ENCODE data around the gene HBQ1. TPM values are rescaled to one million over a fixed set of nuclear protein-coding genes. Genes with fewer than 3 reads are reported as not detected.
"Not testable (repeated sequence)": the region's sequence is repeated elsewhere in the genome, so short reads cannot be mapped to it uniquely, and the experiment has no call there.

Gene HBQ1
- total RNA-seq, 1 experiment from 2014 or later = 3.5 TPM

DNA sequence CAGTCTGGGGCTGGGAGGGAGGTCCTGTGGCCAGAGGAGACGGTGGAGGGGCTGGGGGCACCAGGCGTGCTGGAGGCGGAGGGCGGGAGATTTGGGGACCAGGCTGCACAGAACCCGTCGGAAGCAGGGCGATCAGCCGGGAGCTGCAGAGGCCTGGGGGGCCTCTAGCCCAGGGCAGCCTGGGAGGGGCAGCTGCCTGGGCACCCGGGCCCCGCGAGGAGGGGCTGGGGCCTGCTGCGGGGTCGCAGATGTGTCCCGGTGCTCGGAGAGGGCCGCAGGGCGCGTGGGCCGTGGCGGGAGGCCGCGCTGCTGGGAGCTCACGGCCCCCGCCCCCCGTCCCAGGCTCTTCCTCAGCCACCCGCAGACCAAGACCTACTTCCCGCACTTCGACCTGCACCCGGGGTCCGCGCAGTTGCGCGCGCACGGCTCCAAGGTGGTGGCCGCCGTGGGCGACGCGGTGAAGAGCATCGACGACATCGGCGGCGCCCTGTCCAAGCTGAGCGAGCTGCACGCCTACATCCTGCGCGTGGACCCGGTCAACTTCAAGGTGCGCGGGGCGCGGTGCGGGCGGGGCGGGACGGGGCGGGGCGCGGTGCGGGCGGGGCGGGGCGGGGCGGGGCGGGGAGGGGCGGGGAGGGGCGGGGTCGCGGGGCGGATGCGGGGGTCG lies 26.6 kb upstream of the HBQ1 start:
- H3K27me3 Mint-ChIP-seq (ENCODE audit: low read depth) = peaks cover 84% of the 10 kb centered on the region

More for the DNA sequence above, 26.6 kb upstream of the HBQ1 start:
- H2BK5ac ChIP-seq (ENCODE audit: insufficient read length, low read length); H3T11ph ChIP-seq (ENCODE audit: low read length); H3K23ac ChIP-seq (ENCODE audit: insufficient read length, low read depth, low read length); H4K20me1 ChIP-seq (ENCODE audit: control insufficient read depth, insufficient read depth, insufficient read length); H4K91ac ChIP-seq (ENCODE audit: insufficient read length, low read depth, low read length); H3K79me2 ChIP-seq (ENCODE audit: insufficient read depth, low read length); H2AK5ac ChIP-seq (ENCODE audit: insufficient read length, low read length); H3K18ac ChIP-seq (ENCODE audit: insufficient read length, low read depth, low read length); H3K9me3 Mint-ChIP-seq; H3K4me1 ChIP-seq (ENCODE audit: insufficient read depth, low read length); H3K4ac ChIP-seq (ENCODE audit: low read depth, low read length); H2BK15ac ChIP-seq (ENCODE audit: low read depth, low read length); H4K5ac ChIP-seq (ENCODE audit: insufficient read length, low read depth, low read length); H3K14ac ChIP-seq (ENCODE audit: insufficient read depth, low read length); DNase-seq; H3K27ac Mint-ChIP-seq; H3K23me2 ChIP-seq (ENCODE audit: insufficient read length, low read depth, low read length, poor library complexity, severe bottlenecking); H3K27ac ChIP-seq (ENCODE audit: insufficient read length, low read depth, low read length); H4K8ac ChIP-seq (replicated peaks; ENCODE audit: insufficient read length, low read depth, low read length); H3K56ac ChIP-seq (ENCODE audit: insufficient read length, low read depth, low read length); H2BK12ac ChIP-seq (ENCODE audit: insufficient read length, low read depth, low read length); H3K9me3 ChIP-seq (ENCODE audit: control insufficient read depth, low read depth, low read length); H2AFZ ChIP-seq (ENCODE audit: low read length); H3K4me1 Mint-ChIP-seq; H3K9ac ChIP-seq (ENCODE audit: extremely low read depth, insufficient read length, low read length); H2BK20ac ChIP-seq (ENCODE audit: low read depth, low read length, poor library complexity, severe bottlenecking); H2BK120ac ChIP-seq (ENCODE audit: low read depth, low read length, poor library complexity, severe bottlenecking); H3K4me2 ChIP-seq (ENCODE audit: insufficient read depth, insufficient read length, low read length); H3K79me1 ChIP-seq (ENCODE audit: insufficient read depth, low read depth, low read length, poor library complexity, severe bottlenecking); H3K36me3 Mint-ChIP-seq (ENCODE audit: insufficient read depth in 1 of 3, low read depth in 3 of 3); H3K27me3 ChIP-seq (ENCODE audit: insufficient read depth, low read length); H3K4me3 Mint-ChIP-seq: not testable (repeated sequence)
- no CpG with 5 or more reads among the region's 74 CpGs for WGBS (ENCODE audit: extremely low coverage, insufficient read length, low lambda C conversion rate)
